CD1c-positive myeloid dendritic cell (primary cell): ENCODE measurements around the gene BEND3.
"Not testable (repeated sequence)": the region's sequence is repeated elsewhere in the genome, so short reads cannot be mapped to it uniquely, and the experiment has no call there.

ENCODE experiments used
- DNase-seq: peaks from one replicate; pipeline ENCODE4 v3.0.0-alpha.2; 2016; ENCODE audit errors: extremely low spot score

BEND3 gene

DNA sequence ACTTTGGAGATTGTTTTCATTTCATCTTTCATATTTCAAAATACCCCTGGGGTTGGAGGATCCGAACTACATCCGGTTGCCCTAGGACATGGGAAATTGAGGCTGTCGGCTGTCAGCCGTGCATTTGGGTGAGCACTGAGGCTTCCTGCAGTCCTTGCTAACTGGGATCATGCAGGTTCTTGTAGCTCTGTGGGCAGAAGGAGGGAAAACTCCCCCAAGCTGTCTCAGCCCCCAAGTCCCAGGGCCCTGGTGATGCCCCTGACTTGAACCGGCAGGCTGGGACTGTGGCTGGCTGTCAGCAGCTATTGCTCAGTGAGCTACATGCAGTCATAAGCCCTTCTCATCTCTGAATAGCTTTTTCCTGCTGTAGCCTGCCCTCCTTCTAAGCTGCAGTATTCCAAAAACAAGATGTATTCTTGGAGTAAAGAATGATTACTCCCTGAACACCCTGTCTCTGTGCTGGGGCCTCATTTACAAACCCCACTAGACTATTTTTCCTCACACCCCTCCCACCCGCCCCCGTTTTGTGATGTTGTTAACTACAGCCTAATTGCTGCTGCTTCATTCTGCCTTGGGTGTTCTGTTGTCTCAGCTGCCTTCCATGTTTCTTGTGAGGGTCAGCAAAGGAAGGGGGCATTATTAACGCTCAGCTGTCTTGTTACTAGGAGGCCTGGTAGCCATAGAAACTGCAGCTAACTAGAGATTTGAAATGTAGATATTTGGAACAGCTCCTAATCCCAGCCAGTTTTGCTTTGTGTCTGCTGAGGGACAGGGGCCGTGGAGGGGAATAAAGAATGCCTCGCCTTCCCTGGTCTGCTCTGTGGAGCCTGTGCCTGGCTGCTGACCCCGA, 69.3 kb downstream of the BEND3 start:
- DNase-seq: no peak

DNA sequence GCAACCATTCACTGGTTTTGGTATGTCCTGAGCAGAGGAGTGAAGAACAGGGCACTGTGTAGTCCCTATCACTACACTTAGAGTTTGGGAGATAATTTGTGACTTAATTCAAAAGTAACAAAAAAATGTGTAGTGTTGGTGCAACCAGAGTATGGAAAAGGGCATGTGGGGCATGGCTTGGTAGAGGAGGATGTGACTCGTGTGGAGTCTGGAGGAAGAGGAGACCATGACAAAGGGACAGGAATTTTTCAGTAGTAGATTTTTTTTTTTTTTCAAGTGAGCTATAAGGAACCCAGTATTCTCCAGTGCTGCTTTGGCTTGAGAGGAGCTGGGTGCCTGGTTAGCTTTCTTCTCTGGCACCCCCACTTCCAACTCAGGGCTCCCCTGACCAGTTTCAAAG, 82.2 kb downstream of the BEND3 start:
- DNase-seq: no peak

DNA sequence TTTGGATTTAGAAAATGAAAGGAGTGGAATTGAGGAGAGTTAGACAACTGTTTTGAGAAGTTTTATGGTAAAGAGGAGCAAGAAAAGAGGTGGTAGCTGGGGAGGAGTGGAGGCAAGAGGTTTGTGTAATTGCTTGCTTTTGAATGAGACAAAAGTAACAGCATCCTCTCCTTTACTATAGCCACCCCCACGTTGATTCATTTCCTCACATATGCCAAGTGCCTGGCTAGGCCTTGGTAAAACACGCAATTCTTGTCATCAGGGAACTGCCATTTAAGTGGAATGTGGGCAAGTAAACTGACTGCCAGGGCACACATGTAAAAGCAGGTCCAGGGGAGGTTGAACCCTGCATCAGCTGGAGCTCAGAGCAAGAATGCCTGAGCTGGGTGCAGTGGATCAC, 83.3 kb downstream of the BEND3 start:
- DNase-seq: no peak

DNA sequence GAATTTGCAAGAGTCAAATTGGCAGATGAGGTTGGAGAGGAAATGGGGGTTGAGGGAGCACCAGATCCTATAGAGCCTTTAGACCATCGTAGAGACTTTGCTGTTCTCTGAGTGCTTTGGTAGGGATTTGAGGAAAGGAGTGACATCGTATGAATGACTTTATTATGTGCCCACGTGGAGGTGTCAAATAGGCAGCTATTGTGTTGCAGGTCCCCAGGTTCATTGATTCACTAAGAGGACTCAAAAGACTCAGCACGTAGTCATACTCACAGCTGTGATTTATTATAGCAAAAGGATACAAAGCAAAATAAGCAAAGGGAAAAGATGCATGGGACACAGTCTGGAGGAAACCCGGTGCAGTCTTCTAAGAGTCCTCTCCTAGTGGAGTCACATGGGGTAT, 85.2 kb downstream of the BEND3 start:
- DNase-seq: no peak

DNA sequence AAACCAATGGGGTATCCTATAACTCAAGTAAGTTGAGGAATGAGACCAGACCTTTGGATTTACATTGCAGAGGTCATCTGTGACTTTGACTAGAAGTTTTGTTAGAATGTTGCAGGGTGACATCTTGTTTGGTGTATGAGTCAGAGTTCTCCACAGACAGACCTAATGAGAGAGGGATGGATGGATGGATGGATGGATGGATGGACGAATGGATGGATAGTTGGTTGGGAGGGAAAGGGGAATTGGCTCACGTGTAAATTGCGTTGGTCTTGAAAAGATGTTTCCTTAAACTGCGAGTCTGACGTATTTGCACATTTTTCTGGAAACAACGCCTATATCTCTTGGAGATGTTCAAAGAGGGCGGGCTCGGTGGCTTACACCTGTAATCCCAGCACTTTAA, 88.3 kb downstream of the BEND3 start:
- DNase-seq: no peak

DNA sequence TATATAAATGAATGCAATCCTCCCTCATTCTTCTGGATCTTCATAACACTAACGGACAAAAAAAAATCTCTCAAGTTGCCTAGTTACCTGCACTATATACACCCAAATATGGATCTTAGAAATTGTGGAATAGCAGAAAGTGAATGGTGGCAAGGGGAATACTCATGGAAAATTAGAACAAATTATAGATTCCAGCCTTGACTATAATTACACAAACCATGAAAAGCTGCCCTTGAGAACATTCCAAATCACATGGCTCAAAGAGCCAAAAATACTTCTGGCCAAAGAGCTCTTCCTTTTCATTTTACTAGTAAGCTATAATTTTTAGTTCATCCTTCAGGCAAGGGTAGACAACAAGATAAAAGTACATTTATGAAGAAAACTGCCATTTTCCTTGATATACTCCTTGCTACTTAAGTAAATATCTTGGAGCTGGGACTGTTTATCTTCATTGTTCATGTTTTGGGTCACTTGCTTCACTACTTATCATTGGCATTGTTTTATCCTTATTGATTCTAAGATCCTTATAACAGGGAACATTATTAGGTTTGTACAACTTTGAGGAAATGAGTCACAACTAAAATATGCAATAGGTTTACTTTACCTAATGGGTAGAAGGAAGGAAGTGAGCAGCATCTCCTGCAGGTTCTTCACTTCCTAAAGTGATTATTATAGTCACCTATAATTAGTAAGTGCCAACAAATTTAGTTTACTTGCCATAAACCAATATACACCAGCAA, 93.7 kb downstream of the BEND3 start:
- no peak for DNase-seq

DNA sequence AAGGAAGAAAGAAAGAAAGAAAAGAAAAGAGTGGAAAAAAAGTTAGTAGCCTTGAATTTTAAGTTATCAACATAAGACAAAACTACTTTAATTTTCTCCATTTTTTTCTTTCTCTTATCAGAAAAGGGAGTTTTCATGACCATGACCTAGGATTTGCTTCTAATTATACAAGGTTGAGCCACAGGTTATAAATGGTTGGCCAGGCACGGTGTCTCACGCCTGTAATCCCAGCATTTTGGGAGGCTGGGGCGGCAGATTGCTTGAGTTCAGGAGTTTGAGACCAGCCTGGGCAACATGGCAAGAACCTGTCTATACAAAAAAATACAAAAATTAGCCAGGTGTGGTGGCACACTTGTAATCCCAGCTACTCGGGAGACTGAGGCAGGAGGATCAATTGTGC, 95.1 kb downstream of the BEND3 start:
- DNase-seq: no peak

DNA sequence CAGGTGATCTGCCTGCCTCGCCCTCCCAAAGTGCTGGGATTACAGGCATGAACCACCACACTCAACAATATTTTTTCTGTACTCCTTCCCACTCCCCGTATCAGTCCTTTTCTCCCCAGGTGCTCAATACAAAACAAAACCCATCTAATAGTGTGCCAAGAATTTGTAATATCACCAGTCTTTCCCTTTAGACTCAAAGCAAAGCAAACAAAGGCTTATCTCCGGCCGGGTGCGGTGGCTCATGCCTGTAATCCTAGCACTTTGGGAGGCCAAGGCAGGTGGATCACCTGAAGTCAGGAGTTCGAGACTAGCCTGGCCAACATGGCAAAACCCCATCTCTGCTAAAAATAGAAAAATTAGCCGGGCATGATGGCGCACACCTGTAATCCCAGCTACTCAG, 95.7 kb downstream of the BEND3 start:
- not testable (repeated sequence) for DNase-seq

DNA sequence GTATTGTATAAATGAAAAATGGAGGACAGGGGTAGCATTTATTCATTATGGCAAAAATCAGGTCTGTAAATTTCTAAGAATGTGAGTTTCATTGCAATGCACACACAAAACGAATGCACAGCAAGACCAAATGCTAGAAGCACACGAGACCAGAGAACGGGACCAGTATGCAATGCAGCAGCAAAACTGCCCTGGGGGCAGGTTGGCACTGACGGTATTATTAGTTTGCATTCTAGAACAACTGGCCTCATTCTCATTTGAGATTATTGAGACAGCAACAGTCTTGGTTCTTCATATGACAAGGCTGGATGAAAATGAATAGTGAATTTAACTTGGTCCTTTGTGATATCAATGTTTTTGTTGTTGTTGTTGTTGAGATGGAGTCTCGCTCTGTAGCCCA, 96.3 kb downstream of the BEND3 start:
- no peak for DNase-seq
